Astrocyte (in vitro differentiated cells and primary cell): ENCODE measurements around the gene CMIP. TPM values are rescaled to one million over a fixed set of nuclear protein-coding genes. Genes with fewer than 3 reads are reported as not detected.

Experiments used
- DNase-seq: peaks from one replicate; pipeline ENCODE4 v3.0.0-alpha.2; 2010; ENCODE audit warnings: low read depth
- FAIRE-seq: peaks from 2 replicates; lab custom pipeline; 2011; peaks lifted over from hg19 to GRCh38; lab: Jason Lieb, UNC
- H2AFZ ChIP-seq: 2 replicates; pipeline ENCODE4 v1.6.0; 2012; ENCODE audit warnings: low read depth, low read length, inconsistent platforms
- H3K27ac ChIP-seq: 2 replicates; pipeline ENCODE4 v1.5.1; 2011; ENCODE audit warnings: low read depth, low read length, inconsistent platforms
- H3K27me3 ChIP-seq: 2 replicates; pipeline ENCODE4 v1.6.0; 2011; ENCODE audit warnings: low read length, inconsistent platforms; ENCODE audit not compliant: insufficient read depth
- H3K36me3 ChIP-seq: 2 replicates; pipeline ENCODE4 v1.5.1; 2011; ENCODE audit warnings: low read length, inconsistent platforms; ENCODE audit not compliant: insufficient read depth
- H3K4me1 ChIP-seq: 2 replicates; pipeline ENCODE4 v1.5.1; 2011; ENCODE audit warnings: low read length, inconsistent platforms; ENCODE audit not compliant: insufficient read depth
- H3K4me2 ChIP-seq: 2 replicates; pipeline ENCODE4 v1.6.0; 2012; ENCODE audit warnings: low read length, inconsistent platforms
- H3K4me3 ChIP-seq: 2 replicates; pipeline ENCODE4 v1.5.1; 2011; ENCODE audit warnings: low read depth, mild to moderate bottlenecking, low read length, inconsistent platforms; ENCODE audit not compliant: insufficient read depth
- H3K79me2 ChIP-seq: 2 replicates; pipeline ENCODE4 v1.6.0; 2012; ENCODE audit warnings: mild to moderate bottlenecking, low read length, inconsistent platforms; ENCODE audit not compliant: insufficient read depth
- H3K9ac ChIP-seq: 2 replicates; pipeline ENCODE4 v1.6.0; 2012; ENCODE audit warnings: mild to moderate bottlenecking, low read length, inconsistent platforms
- H3K9me3 ChIP-seq: 2 replicates; pipeline ENCODE4 v1.5.1; 2012; ENCODE audit warnings: low read depth, mild to moderate bottlenecking, low read length, inconsistent platforms; ENCODE audit not compliant: insufficient read depth
- H4K20me1 ChIP-seq: 2 replicates; pipeline ENCODE4 v1.6.0; 2012; ENCODE audit warnings: low read length, inconsistent platforms; ENCODE audit not compliant: insufficient read depth
- H3K27ac Mint-ChIP-seq: one replicate; pipeline ENCODE4 v1.8.0; 2021; ENCODE audit warnings: mild to moderate bottlenecking, mixed read lengths; ENCODE audit not compliant: unreplicated experiment
- H3K27me3 Mint-ChIP-seq: one replicate; pipeline ENCODE4 v1.8.0; 2021; ENCODE audit warnings: low read depth, mixed read lengths; ENCODE audit not compliant: unreplicated experiment
- H3K36me3 Mint-ChIP-seq: one replicate; pipeline ENCODE4 v1.8.0; 2021; ENCODE audit warnings: low read depth, mixed read lengths; ENCODE audit not compliant: unreplicated experiment
- H3K4me1 Mint-ChIP-seq: one replicate; pipeline ENCODE4 v1.8.0; 2021; ENCODE audit warnings: low read depth, mixed read lengths; ENCODE audit not compliant: unreplicated experiment
- H3K4me3 Mint-ChIP-seq: one replicate; pipeline ENCODE4 v1.8.0; 2021; ENCODE audit warnings: mild to moderate bottlenecking, moderate library complexity, mixed read lengths; ENCODE audit not compliant: unreplicated experiment
- H3K9me3 Mint-ChIP-seq: one replicate; pipeline ENCODE4 v1.8.0; 2021; ENCODE audit warnings: mild to moderate bottlenecking, mixed read lengths; ENCODE audit not compliant: unreplicated experiment
- CTCF ChIP-seq: IDR thresholded peaks from 2 replicates; pipeline ENCODE4 v1.5.1; 2011; ENCODE audit warnings: low read depth, mild to moderate bottlenecking, inconsistent platforms, low read length, moderate library complexity; ENCODE audit not compliant: insufficient read depth
- EZH2 ChIP-seq: IDR thresholded peaks from 2 replicates; pipeline ENCODE4 v1.6.1; 2012; ENCODE audit warnings: mild to moderate bottlenecking, low read length, inconsistent platforms; ENCODE audit not compliant: insufficient read depth
- total RNA-seq: library from RNA; stranded (reverse); gene quantifications from 2 replicates; pipeline ENCODE4 v1.2.1, GENCODE V29; 2021

The CMIP gene
- total RNA-seq, 1 donor from 2014 or later: 71.5 TPM

GRCh38 chr16:81539759-81540472 is 95.3 kb downstream of the CMIP start:
- Histone ChIP-seq H3K27ac (no peak overlapping the region), H4K20me1 (peaks cover 88% of the 10 kb centered on the region), H3K79me2 (peaks cover 92% of the 10 kb centered on the region), H3K4me1 (peaks cover 32% of the 10 kb centered on the region), H2AFZ (no peak overlapping the region), H3K36me3 (no peaks in the 10 kb centered on the region), H3K27me3 (no peaks in the 10 kb centered on the region), H3K9ac (no peak overlapping the region), H3K4me3 (no peak overlapping the region), H3K4me2 (no peak overlapping the region), H3K9me3 (no peaks in the 10 kb centered on the region)
- H3K9me3 Mint-ChIP-seq: no peaks in the 10 kb centered on the region
- no peaks in the 10 kb centered on the region for H3K36me3 Mint-ChIP-seq
- no peak for TF ChIP-seq EZH2
- TF ChIP-seq CTCF: no peak
- no peaks in the 10 kb centered on the region for H3K27me3 Mint-ChIP-seq
- no peak overlapping the region for H3K4me3 Mint-ChIP-seq
- H3K4me1 Mint-ChIP-seq: peaks cover 50% of the 10 kb centered on the region
- no peak for DNase-seq
- FAIRE-seq: no peak
- no peak overlapping the region for H3K27ac Mint-ChIP-seq

GRCh38 chr16:81541314-81541713 is 96.7 kb downstream of the CMIP start:
- Histone ChIP-seq H3K27ac (no peak overlapping the region), H3K9me3 (no peaks in the 10 kb centered on the region), H3K79me2 (peaks cover 93% of the 10 kb centered on the region), H3K4me3 (no peak overlapping the region), H3K9ac (no peak overlapping the region), H3K27me3 (no peaks in the 10 kb centered on the region), H2AFZ (no peak overlapping the region), H3K4me2 (no peak overlapping the region), H4K20me1 (peaks cover 87% of the 10 kb centered on the region), H3K4me1 (peaks cover 35% of the 10 kb centered on the region), H3K36me3 (no peaks in the 10 kb centered on the region)
- no peak overlapping the region for H3K4me3 Mint-ChIP-seq
- H3K27me3 Mint-ChIP-seq: no peaks in the 10 kb centered on the region
- no peak overlapping the region for H3K27ac Mint-ChIP-seq
- FAIRE-seq (no peak), DNase-seq (no peak)
- H3K4me1 Mint-ChIP-seq: peaks cover 41% of the 10 kb centered on the region
- H3K36me3 Mint-ChIP-seq: peaks cover 1% of the 10 kb centered on the region
- TF ChIP-seq EZH2: no peak
- no peak for TF ChIP-seq CTCF
- no peaks in the 10 kb centered on the region for H3K9me3 Mint-ChIP-seq
